Colonic mucosa (tissue), 4 donors: Measurements from ENCODE around the gene FILIP1L. TPM values are rescaled to one million over a fixed set of nuclear protein-coding genes. Genes with fewer than 3 reads are reported as not detected.

Experiments
- DNase-seq: peaks from one replicate; pipeline ENCODE4 v3.0.0-alpha.2; 2020
- H3K27ac ChIP-seq: fragments of 200-600 bp; one replicate; pipeline ENCODE4 v1.8.0; 2021
- H3K27me3 ChIP-seq: fragments of 200-600 bp; one replicate; pipeline ENCODE4 v1.8.0; 2021
- H3K36me3 ChIP-seq: fragments of 200-600 bp; one replicate; pipeline ENCODE4 v1.8.0; 2021
- H3K4me1 ChIP-seq: fragments of 200-600 bp; one replicate; pipeline ENCODE4 v1.8.0; 2021; ENCODE audit warnings: mild to moderate bottlenecking
- H3K4me3 ChIP-seq: fragments of 200-600 bp; one replicate; pipeline ENCODE4 v1.8.0; 2021
- H3K9ac ChIP-seq, 2 donors: one replicate each; pipeline ENCODE4 v1.7.0; 2013; ENCODE audit warnings: control low read depth in 2 of 2, low read depth in 2 of 2, low read length in 2 of 2
- H3K9me3 ChIP-seq: fragments of 200-600 bp; one replicate; pipeline ENCODE4 v1.8.0; 2021
- CTCF ChIP-seq: fragments of 200-600 bp; IDR thresholded peaks from one replicate; pipeline ENCODE4 v1.8.0; 2022; ENCODE audit warnings: antibody characterized with exemption, mild to moderate bottlenecking
- intact Hi-C: fragments of 100-400 bp; cut with DNase I; formaldehyde crosslinking; loops from one replicate; pipeline ENCODE4 v1.14.1; 2022
- total RNA-seq, 2 donors: library from RNA; stranded (reverse); fragmentation: NEBNext Ultra II Directional in 1 of 2; extraction: Animal tissue kit (Norgen Biotek cat#: 25700) in 1 of 2; gene quantifications; one replicate each; pipeline ENCODE4 v1.2.1, GENCODE V29; 2021
- donor health status: healthy.
- donor health status: DM: no; HTN: no; CAD: no.
- donor health status: DM: no; HTN: no; CAD: no.

The FILIP1L gene
- total RNA-seq, 2 donors from 2014 or later = 3.7 to 29.0 TPM

GRCh38 chr3:100120012-100120411 lies 5.7 kb upstream of the FILIP1L start:
- TF ChIP-seq CTCF = no peak
- H3K36me3 ChIP-seq = no peaks in the 10 kb centered on the region
- intact Hi-C loops = no loop called here

DNA sequence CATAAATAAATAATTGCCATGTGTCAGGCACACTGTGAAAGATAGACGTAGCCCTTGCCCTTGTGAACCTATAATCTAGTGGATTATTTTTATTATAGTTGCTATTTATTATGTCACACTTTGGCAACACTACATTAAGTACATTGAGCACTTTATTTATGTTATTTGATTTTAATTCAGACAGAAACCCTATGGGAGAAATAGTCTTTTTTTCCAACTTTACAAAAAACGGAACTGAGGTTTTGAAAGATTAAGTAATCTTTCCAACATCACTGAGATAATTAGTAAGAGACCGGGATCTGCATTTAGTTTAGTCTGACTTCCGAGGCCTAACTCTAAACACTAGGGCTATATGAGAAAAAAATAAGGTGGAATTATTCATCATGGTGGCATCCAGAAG lies 2.8 kb upstream of the FILIP1L start:
- TF ChIP-seq CTCF = no peak
- no peak for DNase-seq
- H3K9ac ChIP-seq = no peak overlapping the region
- no peak overlapping the region for H3K4me3 ChIP-seq
- no peak overlapping the region for H3K27ac ChIP-seq
- H3K4me1 ChIP-seq = no peaks in the 10 kb centered on the region
- H3K36me3 ChIP-seq = no peaks in the 10 kb centered on the region
- intact Hi-C loops = no loop called here
- H3K9me3 ChIP-seq = no peaks in the 10 kb centered on the region
- H3K27me3 ChIP-seq = no peaks in the 10 kb centered on the region

More at GRCh38 chr3:100120012-100120411, 5.7 kb upstream of the FILIP1L start:
- Histone ChIP-seq H3K27ac (no peak overlapping the region), H3K27me3 (no peaks in the 10 kb centered on the region), H3K4me3 (no peak overlapping the region), H3K9me3 (no peaks in the 10 kb centered on the region), H3K4me1 (no peaks in the 10 kb centered on the region), H3K9ac (no peak overlapping the region)
- DNase-seq = no peak

GRCh38 chr3:100113723-100114412 lies 433 bp downstream of the FILIP1L start:
- intact Hi-C loops = no loop called here
- no peak for DNase-seq
- no peak overlapping the region for H3K4me3 ChIP-seq
- no peaks in the 10 kb centered on the region for H3K9me3 ChIP-seq
- H3K27me3 ChIP-seq = no peaks in the 10 kb centered on the region
- no peak overlapping the region for H3K27ac ChIP-seq
- TF ChIP-seq CTCF = no peak
- H3K4me1 ChIP-seq = no peaks in the 10 kb centered on the region
- no peak overlapping the region for H3K9ac ChIP-seq
- no peaks in the 10 kb centered on the region for H3K36me3 ChIP-seq

DNA sequence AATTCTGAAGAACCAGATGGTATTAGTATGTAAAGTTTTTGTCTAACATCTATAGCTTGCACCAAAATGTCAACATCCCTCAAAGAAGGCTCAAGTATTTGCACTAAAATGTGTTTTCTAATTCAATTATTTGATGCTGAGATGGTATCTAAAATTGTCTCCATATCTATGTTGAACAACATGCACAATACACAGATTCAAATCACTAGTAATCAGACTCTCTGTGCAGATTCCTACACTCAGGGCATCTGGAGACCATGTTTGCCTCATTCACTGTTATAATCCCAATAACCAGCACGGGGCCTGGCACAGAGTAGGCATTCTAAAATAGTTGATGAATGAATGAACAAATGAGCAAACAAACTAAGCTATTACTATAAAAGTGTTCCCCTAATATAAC lies 2.6 kb downstream of the FILIP1L start:
- TF ChIP-seq CTCF = no peak
- no peak overlapping the region for H3K4me3 ChIP-seq
- intact Hi-C loops = no loop called here
- H3K27ac ChIP-seq = no peak overlapping the region
- no peak overlapping the region for H3K9ac ChIP-seq
- no peaks in the 10 kb centered on the region for H3K27me3 ChIP-seq
- no peaks in the 10 kb centered on the region for H3K9me3 ChIP-seq
- DNase-seq = no peak
- no peaks in the 10 kb centered on the region for H3K4me1 ChIP-seq
- H3K36me3 ChIP-seq = no peaks in the 10 kb centered on the region

DNA sequence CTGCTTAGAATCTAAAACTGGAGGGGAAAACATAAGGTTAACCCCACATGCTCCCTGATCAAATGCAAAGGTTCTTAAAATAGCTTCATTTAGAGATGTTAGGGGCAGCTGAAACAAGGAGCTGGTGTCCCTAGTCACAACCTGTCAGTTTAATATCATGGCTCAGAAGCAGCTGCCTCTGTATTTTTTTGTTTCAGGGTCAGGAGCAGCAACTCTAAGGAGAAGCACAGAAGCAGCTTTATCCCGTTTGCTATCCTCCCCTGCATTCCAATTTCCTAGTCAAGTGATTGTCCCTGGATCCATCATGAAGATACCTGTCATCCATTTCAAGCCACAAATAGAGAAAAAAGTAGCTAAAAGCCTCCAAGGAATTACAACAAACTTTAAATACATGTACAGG lies 4.1 kb downstream of the FILIP1L start:
- H3K4me3 ChIP-seq = no peak overlapping the region
- intact Hi-C loops = no loop called here
- no peak overlapping the region for H3K9ac ChIP-seq
- TF ChIP-seq CTCF = no peak
- H3K27me3 ChIP-seq = no peaks in the 10 kb centered on the region
- H3K27ac ChIP-seq = no peak overlapping the region
- no peak for DNase-seq
- H3K36me3 ChIP-seq = no peaks in the 10 kb centered on the region
- H3K9me3 ChIP-seq = no peaks in the 10 kb centered on the region
- H3K4me1 ChIP-seq = no peaks in the 10 kb centered on the region
